Loucy (cell line): ENCODE results near the gene OBP2B.
A peak's percentile ranks its signal among the peaks of the same experiment; 100 is the strongest.

ENCODE experiments used
- H2AFZ ChIP-seq: fragments of 200-600 bp; sonication (generic); 2 replicates; pipeline ENCODE4 v1.6.0; 2016; ENCODE audit warnings: antibody characterized with exemption, mild to moderate bottlenecking, low read length, moderate library complexity
- H3F3A ChIP-seq: fragments of 200-600 bp; 2 replicates; pipeline ENCODE4 v1.6.0; 2016; ENCODE audit warnings: antibody characterized with exemption, low read depth, mild to moderate bottlenecking
- H3K27me3 ChIP-seq: fragments of 200-600 bp; sonication (generic); 2 replicates; pipeline ENCODE4 v1.6.1; 2014; ENCODE audit warnings: low read length, mild to moderate bottlenecking; ENCODE audit not compliant: insufficient read depth, poor library complexity, severe bottlenecking
- H3K36me3 ChIP-seq: fragments of 200-600 bp; sonication (generic); 2 replicates; pipeline ENCODE4 v1.6.1; 2016; ENCODE audit warnings: low read length; ENCODE audit not compliant: insufficient read depth
- H3K4me1 ChIP-seq: fragments of 200-600 bp; sonication (generic); 2 replicates; pipeline ENCODE4 v1.5.1; 2014; ENCODE audit warnings: low read length, mild to moderate bottlenecking; ENCODE audit not compliant: insufficient read depth, poor library complexity, severe bottlenecking
- H3K4me2 ChIP-seq: fragments of 200-600 bp; sonication (generic); 2 replicates; pipeline ENCODE4 v1.6.0; 2014; ENCODE audit warnings: antibody characterized with exemption, low read length, low read depth, mild to moderate bottlenecking; ENCODE audit not compliant: poor library complexity, severe bottlenecking
- H3K4me3 ChIP-seq: fragments of 200-600 bp; sonication (generic); 2 replicates; pipeline ENCODE4 v1.5.1; 2014; ENCODE audit warnings: low read length, mild to moderate bottlenecking, mixed read lengths; ENCODE audit not compliant: poor library complexity, severe bottlenecking
- H3K79me2 ChIP-seq: fragments of 200-600 bp; sonication (generic); 2 replicates; pipeline ENCODE4 v1.6.1; 2014; ENCODE audit warnings: low read length; ENCODE audit not compliant: insufficient read depth
- H3K9ac ChIP-seq: fragments of 200-600 bp; sonication (generic); 2 replicates; pipeline ENCODE4 v1.6.0; 2014; ENCODE audit warnings: mild to moderate bottlenecking, low read depth, low read length, moderate library complexity; ENCODE audit not compliant: poor library complexity, severe bottlenecking
- H3K9me2 ChIP-seq: fragments of 200-600 bp; sonication (generic); replicated peaks from 2 replicates; pipeline ENCODE4 v1.6.1; 2016; ENCODE audit warnings: low read depth, low read length, mixed read lengths
- H3K9me3 ChIP-seq: fragments of 200-600 bp; sonication (generic); 2 replicates; pipeline ENCODE4 v1.6.1; 2014; ENCODE audit warnings: mild to moderate bottlenecking, antibody characterized with exemption, low read length, low read depth; ENCODE audit not compliant: insufficient read depth
- H4K20me1 ChIP-seq: fragments of 200-600 bp; sonication (generic); 2 replicates; pipeline ENCODE4 v1.6.0; 2014; ENCODE audit warnings: antibody characterized with exemption, low read length, mild to moderate bottlenecking; ENCODE audit not compliant: insufficient read depth, poor library complexity, severe bottlenecking
- EZH2phosphoT487 ChIP-seq: fragments of 200-600 bp; IDR thresholded peaks from 2 replicates; pipeline ENCODE4 v1.6.1; 2018; ENCODE audit warnings: antibody characterized with exemption, mild to moderate bottlenecking, moderate library complexity, borderline replicate concordance
- TF ChIP-seq, protein P1 (sequence below): fragments of 200-600 bp; sonication (generic); conservative IDR thresholded peaks from 2 replicates; pipeline ENCODE4 v1.5.1; 2014; ENCODE audit warnings: mild to moderate bottlenecking, antibody characterized with exemption, low read length

The OBP2B gene

DNA sequence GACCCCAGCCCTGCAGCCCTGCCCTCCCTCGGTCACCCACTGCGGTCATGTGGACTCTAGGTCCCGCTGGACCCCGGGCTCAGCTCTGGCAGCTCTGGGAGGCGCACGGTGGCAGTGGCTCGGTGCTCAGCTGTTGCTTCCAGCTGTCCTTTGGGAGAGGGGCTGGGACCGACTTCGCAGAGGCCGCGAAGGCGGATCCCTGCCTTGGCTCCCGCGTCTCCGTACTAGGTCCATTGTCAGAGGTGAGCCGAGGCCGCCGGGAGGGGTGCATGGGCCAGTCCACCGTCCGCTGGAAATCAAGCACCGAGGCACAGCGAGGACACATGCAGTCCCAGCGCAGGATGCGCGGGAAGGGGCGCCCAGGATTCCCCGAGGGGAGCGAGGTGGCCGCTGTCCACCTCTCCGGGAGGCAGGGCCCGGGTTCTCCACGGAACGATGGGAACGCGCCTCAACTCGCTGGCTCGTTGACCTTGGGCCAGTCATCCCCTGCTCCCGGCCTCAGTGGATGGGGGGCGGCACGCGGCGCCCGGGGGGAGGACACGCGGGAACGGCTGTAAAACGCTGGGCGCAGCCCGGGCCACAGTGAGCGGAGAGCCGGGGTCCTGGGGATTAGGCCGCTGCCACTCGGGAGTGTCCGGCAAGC lies 46.1 kb downstream of the OBP2B start:
- peak overlapping the region; percentile 82 for H3K9ac ChIP-seq
- peak overlapping the region; percentile 85 for H3K4me3 ChIP-seq
- H2AFZ ChIP-seq = no peak overlapping the region

DNA sequence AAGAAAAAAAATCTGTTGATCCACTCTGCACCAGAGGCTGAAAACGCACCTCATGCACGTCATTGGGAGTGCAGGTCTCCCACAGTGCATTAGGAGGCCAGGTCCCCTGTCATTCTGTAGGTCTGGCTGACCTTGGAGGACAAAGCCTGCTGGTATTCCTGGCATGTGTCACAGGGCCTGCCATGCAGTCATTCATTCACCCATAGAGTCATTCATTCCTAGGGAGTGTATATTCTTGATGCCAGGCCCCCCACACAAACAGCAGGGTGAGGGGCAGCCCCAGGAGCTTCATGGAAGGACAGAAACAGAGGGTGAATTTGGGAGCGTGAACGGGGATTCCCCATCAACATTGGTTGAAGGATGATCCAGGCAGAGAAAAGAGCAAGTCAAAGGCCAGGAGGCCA lies 47.5 kb downstream of the OBP2B start:
- peak overlapping the region; percentile 39 for H3K4me2 ChIP-seq
- no peaks in the 10 kb centered on the region for H3K9me2 ChIP-seq
- H3K9me3 ChIP-seq = no peaks in the 10 kb centered on the region
- H3K36me3 ChIP-seq = no peaks in the 10 kb centered on the region
- TF ChIP-seq, protein P1, sequence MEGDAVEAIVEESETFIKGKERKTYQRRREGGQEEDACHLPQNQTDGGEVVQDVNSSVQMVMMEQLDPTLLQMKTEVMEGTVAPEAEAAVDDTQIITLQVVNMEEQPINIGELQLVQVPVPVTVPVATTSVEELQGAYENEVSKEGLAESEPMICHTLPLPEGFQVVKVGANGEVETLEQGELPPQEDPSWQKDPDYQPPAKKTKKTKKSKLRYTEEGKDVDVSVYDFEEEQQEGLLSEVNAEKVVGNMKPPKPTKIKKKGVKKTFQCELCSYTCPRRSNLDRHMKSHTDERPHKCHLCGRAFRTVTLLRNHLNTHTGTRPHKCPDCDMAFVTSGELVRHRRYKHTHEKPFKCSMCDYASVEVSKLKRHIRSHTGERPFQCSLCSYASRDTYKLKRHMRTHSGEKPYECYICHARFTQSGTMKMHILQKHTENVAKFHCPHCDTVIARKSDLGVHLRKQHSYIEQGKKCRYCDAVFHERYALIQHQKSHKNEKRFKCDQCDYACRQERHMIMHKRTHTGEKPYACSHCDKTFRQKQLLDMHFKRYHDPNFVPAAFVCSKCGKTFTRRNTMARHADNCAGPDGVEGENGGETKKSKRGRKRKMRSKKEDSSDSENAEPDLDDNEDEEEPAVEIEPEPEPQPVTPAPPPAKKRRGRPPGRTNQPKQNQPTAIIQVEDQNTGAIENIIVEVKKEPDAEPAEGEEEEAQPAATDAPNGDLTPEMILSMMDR = no peak
- TF ChIP-seq EZH2phosphoT487 = no peak
- 0 out of 2 replicates have a peak, but pooled peaks cover 5% of the 10 kb centered on the region for H3K79me2 ChIP-seq
- H3F3A ChIP-seq = peaks cover 7% of the 10 kb centered on the region; the same call in 1 of the 2 replicates
- H3K27me3 ChIP-seq = no peaks in the 10 kb centered on the region
- no peak overlapping the region for H3K9ac ChIP-seq
- H2AFZ ChIP-seq = no peak overlapping the region
- H4K20me1 ChIP-seq = no peaks in the 10 kb centered on the region
- H3K4me1 ChIP-seq = peaks cover 25% of the 10 kb centered on the region
- H3K4me3 ChIP-seq = no peak overlapping the region

More for the DNA sequence above, 46.1 kb downstream of the OBP2B start:
- peaks cover 7% of the 10 kb centered on the region; the same call in 1 of the 2 replicates for H3F3A ChIP-seq
- peak overlapping the region; percentile 86 for H3K4me2 ChIP-seq
- H3K9me3 ChIP-seq = no peaks in the 10 kb centered on the region
- H3K27me3 ChIP-seq = no peaks in the 10 kb centered on the region
- 0 out of 2 replicates have a peak, but pooled peaks cover 5% of the 10 kb centered on the region for H3K79me2 ChIP-seq
- no peaks in the 10 kb centered on the region for H3K9me2 ChIP-seq
- TF ChIP-seq, protein P1 = no peak
- TF ChIP-seq EZH2phosphoT487 = no peak
- no peaks in the 10 kb centered on the region for H4K20me1 ChIP-seq
- H3K36me3 ChIP-seq = no peaks in the 10 kb centered on the region
- peaks cover 25% of the 10 kb centered on the region for H3K4me1 ChIP-seq

DNA sequence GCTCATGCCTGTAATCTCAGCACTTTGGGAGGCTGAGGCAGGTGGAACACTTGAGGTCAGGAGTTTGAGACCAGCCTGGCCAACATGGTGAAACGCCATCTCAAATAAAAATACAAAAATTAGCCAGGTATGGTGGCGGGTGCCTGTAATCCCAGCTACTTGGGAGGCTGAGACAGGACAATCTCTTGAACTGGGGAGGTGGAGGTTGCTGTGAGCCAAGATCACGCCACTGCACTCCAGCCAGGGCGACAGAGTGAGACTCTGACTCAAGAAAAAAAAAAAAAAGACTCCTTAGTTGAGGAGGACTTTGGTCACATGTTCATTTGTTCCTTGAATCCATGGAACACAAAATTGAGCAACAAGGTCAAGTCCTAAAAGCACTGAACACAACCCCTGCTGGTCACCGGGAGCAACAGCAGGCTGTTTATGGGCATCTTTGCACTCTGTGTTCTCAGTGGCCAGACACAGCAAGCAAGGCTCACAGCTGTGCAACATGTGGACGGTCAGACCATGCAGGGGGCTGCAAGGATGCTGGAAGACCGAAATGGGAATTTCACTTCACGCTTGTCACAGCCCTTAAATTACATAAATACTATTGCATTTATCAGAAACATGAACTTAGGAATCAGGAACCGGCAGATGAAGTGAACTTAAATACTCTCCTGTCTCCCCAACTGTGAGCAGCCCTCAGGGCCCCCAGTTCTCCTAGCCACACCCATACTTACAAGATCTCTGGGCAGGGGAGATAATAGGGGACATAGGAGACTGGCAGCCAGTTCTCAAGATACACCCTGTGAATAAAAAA lies 48.1 kb downstream of the OBP2B start:
- H4K20me1 ChIP-seq = no peaks in the 10 kb centered on the region
- no peaks in the 10 kb centered on the region for H3K27me3 ChIP-seq
- H3K9me2 ChIP-seq = no peaks in the 10 kb centered on the region
- H3K9me3 ChIP-seq = no peaks in the 10 kb centered on the region
- peak overlapping the region; percentile 39 for H3K4me2 ChIP-seq
- TF ChIP-seq, protein P1 = peak; percentile 73
- no peak for TF ChIP-seq EZH2phosphoT487
- H2AFZ ChIP-seq = no peak overlapping the region
- no peak overlapping the region for H3K9ac ChIP-seq
- H3K36me3 ChIP-seq = no peaks in the 10 kb centered on the region
- 0 out of 2 replicates have a peak, but pooled peaks cover 5% of the 10 kb centered on the region for H3K79me2 ChIP-seq
- peaks cover 7% of the 10 kb centered on the region; the same call in 1 of the 2 replicates for H3F3A ChIP-seq
- H3K4me1 ChIP-seq = peaks cover 25% of the 10 kb centered on the region
- H3K4me3 ChIP-seq = no peak overlapping the region
